Neural cell (in vitro differentiated cells): ENCODE results near the gene KRTAP5-6. TPM values are rescaled to one million over a fixed set of nuclear protein-coding genes. Genes with fewer than 3 reads are reported as not detected.

Experiments
- H2AFZ ChIP-seq: fragments of 200-600, 300-800 bp; sonication (generic), shearing (Covaris generic); 2 replicates; pipeline ENCODE4 v1.6.0; 2014; ENCODE audit warnings: low read depth, mild to moderate bottlenecking, antibody characterized with exemption, low read length, moderate library complexity
- H3F3A ChIP-seq: fragments of 200-600 bp; shearing (Covaris generic); 2 replicates; pipeline ENCODE4 v1.6.1; 2016; ENCODE audit warnings: mild to moderate bottlenecking, moderate library complexity, mixed read lengths, antibody characterized with exemption, low read length; ENCODE audit not compliant: insufficient read depth, poor library complexity, severe bottlenecking
- H3K27ac ChIP-seq: fragments of 200-600, 300-800 bp; sonication (generic), shearing (Covaris generic); 2 replicates; pipeline ENCODE4 v1.5.1; 2014; ENCODE audit warnings: mild to moderate bottlenecking, low read length, moderate library complexity
- H3K27me3 ChIP-seq: fragments of 300-800, 200-600 bp; sonication (generic), shearing (Covaris generic); 2 replicates; pipeline ENCODE4 v1.6.0; 2014; ENCODE audit warnings: mild to moderate bottlenecking, low read depth, low read length, moderate library complexity; ENCODE audit not compliant: insufficient read depth
- H3K36me3 ChIP-seq: fragments of 300-800, 200-600 bp; sonication (generic), shearing (Covaris generic); 2 replicates; pipeline ENCODE4 v1.5.1; 2014; ENCODE audit warnings: mild to moderate bottlenecking, antibody characterized with exemption, low read length, moderate library complexity; ENCODE audit not compliant: insufficient read depth
- H3K4me2 ChIP-seq: fragments of 300-800, 200-600 bp; sonication (generic), shearing (Covaris generic); 2 replicates; pipeline ENCODE4 v1.6.0; 2014; ENCODE audit warnings: mild to moderate bottlenecking, low read length
- H3K4me3 ChIP-seq: fragments of 300-800, 200-600 bp; sonication (generic), shearing (Covaris generic); 2 replicates; pipeline ENCODE4 v1.5.1; 2014; ENCODE audit warnings: mild to moderate bottlenecking, low read length, moderate library complexity
- H3K79me2 ChIP-seq: fragments of 200-600 bp; shearing (Covaris generic); replicated peaks from 2 replicates; pipeline ENCODE4 v1.6.0; 2014; ENCODE audit warnings: mild to moderate bottlenecking, low read length, moderate library complexity; ENCODE audit not compliant: insufficient read depth
- H3K9ac ChIP-seq: fragments of 300-800, 200-600 bp; sonication (generic), shearing (Covaris generic); 2 replicates; pipeline ENCODE4 v1.6.1; 2016; ENCODE audit warnings: mild to moderate bottlenecking, low read length, mixed read lengths
- H3K9me2 ChIP-seq: fragments of 200-600 bp; shearing (Covaris generic); 2 replicates; pipeline ENCODE4 v1.6.1; 2016; ENCODE audit warnings: mild to moderate bottlenecking, low read length, mixed read lengths; ENCODE audit not compliant: insufficient read depth
- H3K9me3 ChIP-seq: fragments of 200-600, 300-800 bp; sonication (generic), shearing (Covaris generic); 2 replicates; pipeline ENCODE4 v1.6.1; 2016; ENCODE audit warnings: mild to moderate bottlenecking, mixed run types, low read length, moderate library complexity, mixed read lengths
- H4K20me1 ChIP-seq: fragments of 200-600 bp; shearing (Covaris generic); 2 replicates; pipeline ENCODE4 v1.6.1; 2016; ENCODE audit warnings: mild to moderate bottlenecking, mixed run types; ENCODE audit not compliant: insufficient read depth
- EP300 ChIP-seq: fragments of 450-650 bp; conservative IDR thresholded peaks from 2 replicates; pipeline ENCODE4 v1.6.1; 2014; ENCODE audit warnings: antibody characterized with exemption, mild to moderate bottlenecking, moderate library complexity; ENCODE audit not compliant: poor library complexity, severe bottlenecking
- EZH2 ChIP-seq: fragments of 200-600, 300-800 bp; shearing (Covaris generic), sonication (generic); IDR thresholded peaks from 2 replicates; pipeline ENCODE4 v1.6.1; 2014; ENCODE audit warnings: antibody characterized with exemption, low read length, borderline replicate concordance, mild to moderate bottlenecking; ENCODE audit not compliant: insufficient read depth, poor library complexity, severe bottlenecking
- MXI1 ChIP-seq: fragments of 450-650 bp; conservative IDR thresholded peaks from 2 replicates; pipeline ENCODE4 v1.6.1; 2014; ENCODE audit warnings: antibody characterized with exemption, mild to moderate bottlenecking; ENCODE audit not compliant: poor library complexity, severe bottlenecking
- POLR2AphosphoS5 ChIP-seq: IDR thresholded peaks from 2 replicates; pipeline ENCODE4 v1.6.1; 2012
- RAD21 ChIP-seq: fragments of 450-650 bp; conservative IDR thresholded peaks from 2 replicates; pipeline ENCODE4 v1.6.1; 2014; ENCODE audit warnings: antibody characterized with exemption, mild to moderate bottlenecking, moderate library complexity
- SMC3 ChIP-seq: fragments of 450-650 bp; conservative IDR thresholded peaks from 2 replicates; pipeline ENCODE4 v1.6.1; 2014; ENCODE audit warnings: antibody characterized with exemption, mild to moderate bottlenecking, moderate library complexity; ENCODE audit not compliant: poor library complexity
- TAF1 ChIP-seq: IDR thresholded peaks from 2 replicates; pipeline ENCODE4 v1.6.1; 2012; ENCODE audit warnings: low read depth
- polyA minus RNA-seq: library from RNA; depleted of rRNA, polyadenylated mRNA; stranded (reverse); fragments of >200 nt; gene quantifications from 2 replicates; pipeline ENCODE4 v1.2.3, GENCODE V29; 2014
- polyA plus RNA-seq: library from polyadenylated mRNA; depleted of rRNA; stranded (reverse); fragments of >200 nt; gene quantifications from 2 replicates; pipeline ENCODE4 v1.2.3, GENCODE V29; 2014
- TF ChIP-seq, protein P1 (sequence below): fragments of 450-650 bp; IDR thresholded peaks from 2 replicates; pipeline ENCODE4 v1.5.1; 2014; ENCODE audit warnings: antibody characterized with exemption, mild to moderate bottlenecking, moderate library complexity; ENCODE audit not compliant: poor library complexity, severe bottlenecking
- TF ChIP-seq, protein P2 (sequence below): IDR thresholded peaks from 2 replicates; pipeline ENCODE4 v1.6.1; 2012; ENCODE audit warnings: borderline replicate concordance

KRTAP5-6 gene, protein sequence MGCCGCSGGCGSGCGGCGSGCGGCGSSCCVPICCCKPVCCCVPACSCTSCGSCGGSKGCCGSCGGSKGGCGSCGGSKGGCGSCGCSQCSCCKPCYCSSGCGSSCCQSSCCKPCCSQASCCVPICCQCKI
- polyA plus RNA-seq (not detected in 2 replicates), polyA minus RNA-seq (not detected in 2 replicates)

DNA sequence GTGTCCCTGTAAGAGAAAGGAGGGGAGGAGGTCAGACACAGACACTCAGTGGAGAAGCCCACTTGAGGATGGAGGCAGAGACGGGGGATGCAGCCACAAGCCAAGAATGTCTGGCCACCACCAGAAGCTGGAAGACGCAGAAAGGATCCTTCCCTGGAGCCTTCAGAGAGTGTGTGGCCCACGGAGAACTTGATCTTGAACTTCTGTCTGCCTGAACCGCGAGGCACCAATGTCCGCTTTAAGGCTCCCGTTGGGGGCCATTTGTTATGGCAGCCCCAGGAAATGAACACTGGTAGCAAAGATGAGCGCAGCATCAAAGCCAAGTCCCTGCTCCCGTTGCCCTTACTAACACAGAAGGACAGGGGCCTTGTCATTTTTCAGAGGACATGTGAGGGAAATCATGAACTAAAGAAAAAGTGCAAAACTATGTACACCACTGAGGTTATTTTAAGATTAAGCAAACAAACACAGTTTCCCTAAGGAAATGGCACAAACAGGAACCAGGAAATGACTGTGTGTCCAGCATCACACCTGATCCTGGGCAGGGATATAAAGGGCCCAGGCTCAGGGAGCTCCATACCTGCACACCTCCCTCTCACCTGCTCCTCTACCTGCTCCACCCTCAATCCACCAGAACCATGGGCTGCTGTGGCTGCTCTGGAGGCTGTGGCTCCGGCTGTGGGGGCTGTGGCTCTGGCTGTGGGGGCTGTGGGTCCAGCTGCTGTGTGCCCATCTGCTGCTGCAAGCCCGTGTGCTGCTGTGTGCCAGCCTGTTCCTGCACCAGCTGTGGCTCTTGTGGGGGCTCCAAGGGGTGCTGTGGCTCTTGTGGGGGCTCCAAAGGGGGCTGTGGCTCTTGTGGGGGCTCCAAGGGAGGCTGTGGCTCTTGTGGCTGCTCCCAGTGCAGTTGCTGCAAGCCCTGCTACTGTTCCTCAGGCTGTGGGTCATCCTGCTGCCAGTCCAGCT lies at the start of gene KRTAP5-6:
Gene KRTAP5-6, plus strand, starts transcription at position 588 of the 963 bp plus-strand sequence. Its CDS starts 51 bp downstream, at position 639.
- Histone ChIP-seq H3K79me2 (no peaks in the 10 kb centered on the region), H3K4me3 (no peak within 1 kb of the TSS), H3K9me3 (no peaks in the 10 kb centered on the region), H3K27me3 (no peaks in the 10 kb centered on the region), H2AFZ (no peak within 1 kb of the TSS), H4K20me1 (no peaks in the 10 kb centered on the region), H3K36me3 (no peaks in the 10 kb centered on the region), H3K9ac (no peak within 1 kb of the TSS), H3K4me2 (no peak within 1 kb of the TSS), H3K27ac (no peak within 1 kb of the TSS), H3K9me2 (no peaks in the 10 kb centered on the region), H3F3A (no peaks in the 10 kb centered on the region)
- TF ChIP-seq RAD21 (no peak), TAF1 (no peak), EP300 (no peak), MXI1 (no peak), EZH2 (no peak), SMC3 (no peak), POLR2AphosphoS5 (no peak)
- TF ChIP-seq, protein P1, sequence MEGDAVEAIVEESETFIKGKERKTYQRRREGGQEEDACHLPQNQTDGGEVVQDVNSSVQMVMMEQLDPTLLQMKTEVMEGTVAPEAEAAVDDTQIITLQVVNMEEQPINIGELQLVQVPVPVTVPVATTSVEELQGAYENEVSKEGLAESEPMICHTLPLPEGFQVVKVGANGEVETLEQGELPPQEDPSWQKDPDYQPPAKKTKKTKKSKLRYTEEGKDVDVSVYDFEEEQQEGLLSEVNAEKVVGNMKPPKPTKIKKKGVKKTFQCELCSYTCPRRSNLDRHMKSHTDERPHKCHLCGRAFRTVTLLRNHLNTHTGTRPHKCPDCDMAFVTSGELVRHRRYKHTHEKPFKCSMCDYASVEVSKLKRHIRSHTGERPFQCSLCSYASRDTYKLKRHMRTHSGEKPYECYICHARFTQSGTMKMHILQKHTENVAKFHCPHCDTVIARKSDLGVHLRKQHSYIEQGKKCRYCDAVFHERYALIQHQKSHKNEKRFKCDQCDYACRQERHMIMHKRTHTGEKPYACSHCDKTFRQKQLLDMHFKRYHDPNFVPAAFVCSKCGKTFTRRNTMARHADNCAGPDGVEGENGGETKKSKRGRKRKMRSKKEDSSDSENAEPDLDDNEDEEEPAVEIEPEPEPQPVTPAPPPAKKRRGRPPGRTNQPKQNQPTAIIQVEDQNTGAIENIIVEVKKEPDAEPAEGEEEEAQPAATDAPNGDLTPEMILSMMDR, result no peak
- TF ChIP-seq, protein P2, sequence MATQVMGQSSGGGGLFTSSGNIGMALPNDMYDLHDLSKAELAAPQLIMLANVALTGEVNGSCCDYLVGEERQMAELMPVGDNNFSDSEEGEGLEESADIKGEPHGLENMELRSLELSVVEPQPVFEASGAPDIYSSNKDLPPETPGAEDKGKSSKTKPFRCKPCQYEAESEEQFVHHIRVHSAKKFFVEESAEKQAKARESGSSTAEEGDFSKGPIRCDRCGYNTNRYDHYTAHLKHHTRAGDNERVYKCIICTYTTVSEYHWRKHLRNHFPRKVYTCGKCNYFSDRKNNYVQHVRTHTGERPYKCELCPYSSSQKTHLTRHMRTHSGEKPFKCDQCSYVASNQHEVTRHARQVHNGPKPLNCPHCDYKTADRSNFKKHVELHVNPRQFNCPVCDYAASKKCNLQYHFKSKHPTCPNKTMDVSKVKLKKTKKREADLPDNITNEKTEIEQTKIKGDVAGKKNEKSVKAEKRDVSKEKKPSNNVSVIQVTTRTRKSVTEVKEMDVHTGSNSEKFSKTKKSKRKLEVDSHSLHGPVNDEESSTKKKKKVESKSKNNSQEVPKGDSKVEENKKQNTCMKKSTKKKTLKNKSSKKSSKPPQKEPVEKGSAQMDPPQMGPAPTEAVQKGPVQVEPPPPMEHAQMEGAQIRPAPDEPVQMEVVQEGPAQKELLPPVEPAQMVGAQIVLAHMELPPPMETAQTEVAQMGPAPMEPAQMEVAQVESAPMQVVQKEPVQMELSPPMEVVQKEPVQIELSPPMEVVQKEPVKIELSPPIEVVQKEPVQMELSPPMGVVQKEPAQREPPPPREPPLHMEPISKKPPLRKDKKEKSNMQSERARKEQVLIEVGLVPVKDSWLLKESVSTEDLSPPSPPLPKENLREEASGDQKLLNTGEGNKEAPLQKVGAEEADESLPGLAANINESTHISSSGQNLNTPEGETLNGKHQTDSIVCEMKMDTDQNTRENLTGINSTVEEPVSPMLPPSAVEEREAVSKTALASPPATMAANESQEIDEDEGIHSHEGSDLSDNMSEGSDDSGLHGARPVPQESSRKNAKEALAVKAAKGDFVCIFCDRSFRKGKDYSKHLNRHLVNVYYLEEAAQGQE, result no peak

DNA sequence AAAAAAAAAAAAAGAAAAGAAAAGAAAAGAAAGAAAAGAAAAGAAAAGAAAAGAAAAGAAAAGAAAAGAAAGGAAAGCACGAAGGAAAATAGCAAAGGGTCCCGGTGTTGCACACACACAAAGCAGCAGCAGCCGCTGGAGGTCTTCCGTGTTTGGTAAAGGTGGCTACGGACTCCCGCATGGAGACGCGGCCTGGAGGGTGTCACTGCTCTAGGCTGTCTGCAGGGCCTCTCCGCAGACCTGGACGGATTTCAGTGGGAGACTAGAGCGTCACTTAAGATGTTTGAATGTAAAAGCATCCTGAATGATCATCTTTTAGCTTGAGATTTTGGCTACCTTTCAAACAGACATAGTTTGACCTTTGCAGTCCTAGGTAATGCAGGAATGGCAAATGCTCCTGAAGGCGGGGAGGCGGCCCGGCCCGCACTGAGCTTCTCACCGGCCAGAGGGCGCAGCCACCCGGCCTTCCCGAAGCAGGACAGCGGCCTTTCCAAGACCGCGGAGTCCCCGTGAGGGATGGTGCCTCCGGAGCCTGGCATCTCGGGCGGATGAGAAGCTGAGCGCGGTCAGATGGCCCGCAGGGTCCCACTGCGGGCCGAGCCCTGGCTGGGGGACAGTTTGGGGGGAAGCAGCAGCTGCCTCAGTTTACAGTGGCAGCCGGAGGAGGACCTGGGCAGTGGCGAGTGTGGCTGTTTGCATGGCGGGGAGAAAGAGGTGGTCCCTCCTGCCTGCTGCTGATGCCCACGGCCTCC lies 48.9 kb upstream of the KRTAP5-6 start:
- no peak for TF ChIP-seq RAD21
- TF ChIP-seq, protein P1, result no peak
- no peak for TF ChIP-seq SMC3
- TF ChIP-seq EP300, result no peak
- no peak for TF ChIP-seq TAF1
- no peak for TF ChIP-seq POLR2AphosphoS5
- TF ChIP-seq, protein P2, result no peak
- TF ChIP-seq MXI1, result no peak
- no peak for TF ChIP-seq EZH2
- no peak overlapping the region for H3K9ac ChIP-seq
- no peak overlapping the region for H2AFZ ChIP-seq
- H3K27ac ChIP-seq, result no peak overlapping the region
- no peaks in the 10 kb centered on the region for H3F3A ChIP-seq
- H3K27me3 ChIP-seq, result no peaks in the 10 kb centered on the region
- H4K20me1 ChIP-seq, result no peaks in the 10 kb centered on the region
- no peaks in the 10 kb centered on the region for H3K9me3 ChIP-seq
- no peak overlapping the region for H3K4me2 ChIP-seq
- no peak overlapping the region for H3K4me3 ChIP-seq
- no peaks in the 10 kb centered on the region for H3K79me2 ChIP-seq
- H3K36me3 ChIP-seq, result no peaks in the 10 kb centered on the region
- H3K9me2 ChIP-seq, result no peaks in the 10 kb centered on the region
